Measurements from ENCODE around the gene PPP1R14C. TPM values are rescaled to one million over a fixed set of nuclear protein-coding genes. Genes with fewer than 3 reads are reported as not detected.

Gene PPP1R14C
- total and polyA plus RNA-seq, 10 of the 15 experiments (the other 5 are each of a cell fraction or from before 2014, with no cell fraction given): 0.07 to 1.6 (median 0.13) TPM; not detected in 4

DNA sequence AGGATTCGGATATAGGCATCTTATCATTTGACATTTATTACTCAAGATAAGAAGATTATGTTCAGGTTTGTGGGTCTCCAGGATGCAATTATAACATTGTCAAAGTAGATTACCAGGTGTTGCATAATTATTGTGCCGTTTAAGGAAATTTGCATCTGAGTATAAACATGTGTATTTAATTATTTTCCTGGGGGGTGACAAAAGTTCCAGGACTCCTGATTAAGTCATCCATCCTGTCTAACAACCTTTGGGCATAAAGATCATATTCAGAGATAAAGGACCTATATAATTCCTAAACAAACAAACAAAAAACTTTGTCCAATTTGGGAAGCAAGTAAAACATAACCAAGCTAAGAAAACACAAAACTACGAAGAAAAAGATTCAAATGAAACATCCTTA is 3.3 kb upstream of the PPP1R14C start (continued):
- TF ChIP-seq, protein P1, sequence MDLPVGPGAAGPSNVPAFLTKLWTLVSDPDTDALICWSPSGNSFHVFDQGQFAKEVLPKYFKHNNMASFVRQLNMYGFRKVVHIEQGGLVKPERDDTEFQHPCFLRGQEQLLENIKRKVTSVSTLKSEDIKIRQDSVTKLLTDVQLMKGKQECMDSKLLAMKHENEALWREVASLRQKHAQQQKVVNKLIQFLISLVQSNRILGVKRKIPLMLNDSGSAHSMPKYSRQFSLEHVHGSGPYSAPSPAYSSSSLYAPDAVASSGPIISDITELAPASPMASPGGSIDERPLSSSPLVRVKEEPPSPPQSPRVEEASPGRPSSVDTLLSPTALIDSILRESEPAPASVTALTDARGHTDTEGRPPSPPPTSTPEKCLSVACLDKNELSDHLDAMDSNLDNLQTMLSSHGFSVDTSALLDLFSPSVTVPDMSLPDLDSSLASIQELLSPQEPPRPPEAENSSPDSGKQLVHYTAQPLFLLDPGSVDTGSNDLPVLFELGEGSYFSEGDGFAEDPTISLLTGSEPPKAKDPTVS (IDR thresholded peaks at IDR 0.05; ENCODE audit: low read depth, low read length): no peak
- TF ChIP-seq BCL11A (IDR thresholded peaks at IDR 0.05; ENCODE audit: low read depth, low read length): no peak
- TF ChIP-seq ETV6 (conservative IDR thresholded peaks at IDR 0.05 in 1 of 2, IDR thresholded peaks at IDR 0.05 in 1 of 2; ENCODE audit: borderline replicate concordance in 1 of 2, low read depth in 1 of 2): no peak

DNA sequence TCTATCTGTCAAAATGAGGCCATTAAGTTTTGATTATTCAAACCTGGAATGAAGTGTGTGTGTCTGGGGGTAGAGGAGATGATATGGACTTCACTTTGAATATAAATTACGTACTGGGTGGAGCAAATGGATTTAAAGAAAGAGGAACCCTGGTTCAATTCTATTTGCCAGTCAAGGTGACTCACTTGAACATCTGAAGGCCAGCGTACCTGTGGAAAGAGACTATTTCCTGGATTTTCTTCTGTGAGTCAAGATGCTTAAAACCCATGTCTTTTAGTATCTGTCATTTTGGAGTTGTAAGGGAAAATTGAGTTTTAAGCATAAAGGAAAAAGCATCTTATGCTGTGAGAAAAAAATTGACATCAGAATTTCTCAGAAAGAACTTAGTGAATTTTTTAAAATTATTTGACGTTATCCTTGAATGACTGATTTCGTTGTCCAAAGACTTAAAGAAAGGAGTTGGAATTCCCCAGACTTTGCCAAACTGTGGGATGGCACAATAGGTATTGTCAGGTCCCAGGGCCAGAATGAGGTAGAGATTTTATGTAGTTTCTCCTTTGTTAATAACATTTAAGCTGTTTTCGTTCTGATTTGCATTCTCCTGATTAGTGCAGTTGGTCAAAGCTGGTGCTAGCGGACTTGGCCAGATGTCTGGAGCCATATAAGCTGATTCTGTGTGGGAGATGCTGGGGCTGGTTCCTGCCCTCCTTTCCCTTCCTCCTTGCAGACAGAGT is 2.4 kb upstream of the PPP1R14C start:
- Histone ChIP-seq H2AFZ (ENCODE audit: control insufficient read depth, low read depth, low read length) (no peak overlapping the region), H3K9ac (ENCODE audit: control insufficient read depth, insufficient read depth, low read length) (no peak overlapping the region), H3K27me3 (replicated peaks in 1 of 2; ENCODE audit: control insufficient read depth in 2 of 2, insufficient read depth in 2 of 2, low read length in 1 of 2) (peaks cover 4 to 17% of the 10 kb centered on the region in 2 experiments), H3K4me3 (no peak overlapping the region), H3K79me2 (ENCODE audit: control insufficient read depth, insufficient read depth, low read length) (no peaks in the 10 kb centered on the region), H4K20me1 (ENCODE audit: control insufficient read depth, insufficient read depth) (no peaks in the 10 kb centered on the region), H3K4me1 (ENCODE audit: control insufficient read depth, insufficient read depth, low read length) (no peaks in the 10 kb centered on the region), H3K4me2 (ENCODE audit: control insufficient read depth, insufficient read depth) (no peak overlapping the region), H3K36me3 (ENCODE audit: control insufficient read depth in 2 of 2, insufficient read depth in 2 of 2, low read length in 1 of 2) (no peaks in the 10 kb centered on the region), H3K27ac (ENCODE audit: control insufficient read depth, insufficient read depth) (no peak overlapping the region), H3K9me3 (replicated peaks; ENCODE audit: control insufficient read depth, insufficient read depth, low read length) (no peaks in the 10 kb centered on the region; the same call in 2 of the 3 replicates)
- ATAC-seq (no peak), DNase-seq (ENCODE audit: low read depth, low spot score) (no peak), FAIRE-seq (no peak)
- RAD21 ChIA-PET (ENCODE audit: unreplicated experiment): no interaction called here
- CTCF ChIA-PET: no interaction called here
- 38% methylated on average over 6 of the region's 6 CpGs for WGBS (ENCODE audit: insufficient coverage, insufficient replicate concordance, low lambda C conversion rate, missing lambda C conversion rate)
- SMC1A ChIA-PET (ENCODE audit: uncharacterized antibody, unreplicated experiment): no interaction called here
- POLR2A ChIA-PET: interaction anchor here (0.5 kb wide), 1 partner anchor 205 kb away, joined by 3 read pairs; no protein-coding TSS in a partner anchor
- in situ Hi-C loops (cut with MboI) (no loop called here), intact Hi-C loops (cut with micrococcal nuclease; ENCODE audit: unreplicated experiment) (loop anchor here (5.0 kb wide), 1 partner anchor 58 kb away; no protein-coding TSS in a partner anchor)
- BruUV-seq (replicated peaks): no TSS peak
- TF ChIP-seq, protein P2, sequence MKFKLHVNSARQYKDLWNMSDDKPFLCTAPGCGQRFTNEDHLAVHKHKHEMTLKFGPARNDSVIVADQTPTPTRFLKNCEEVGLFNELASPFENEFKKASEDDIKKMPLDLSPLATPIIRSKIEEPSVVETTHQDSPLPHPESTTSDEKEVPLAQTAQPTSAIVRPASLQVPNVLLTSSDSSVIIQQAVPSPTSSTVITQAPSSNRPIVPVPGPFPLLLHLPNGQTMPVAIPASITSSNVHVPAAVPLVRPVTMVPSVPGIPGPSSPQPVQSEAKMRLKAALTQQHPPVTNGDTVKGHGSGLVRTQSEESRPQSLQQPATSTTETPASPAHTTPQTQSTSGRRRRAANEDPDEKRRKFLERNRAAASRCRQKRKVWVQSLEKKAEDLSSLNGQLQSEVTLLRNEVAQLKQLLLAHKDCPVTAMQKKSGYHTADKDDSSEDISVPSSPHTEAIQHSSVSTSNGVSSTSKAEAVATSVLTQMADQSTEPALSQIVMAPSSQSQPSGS (IDR thresholded peaks at IDR 0.05; ENCODE audit: low read length): no peak
- no peak for TF ChIP-seq NRF1 (conservative IDR thresholded peaks at IDR 0.05; ENCODE audit: low read depth, low read length)
- TF ChIP-seq POU2F2 (IDR thresholded peaks at IDR 0.05; ENCODE audit: borderline replicate concordance, low read depth, low read length): no peak
- TF ChIP-seq SIN3A (IDR thresholded peaks at IDR 0.05; ENCODE audit: low read depth, low read length): no peak
- TF ChIP-seq CBX5 (IDR thresholded peaks at IDR 0.05; ENCODE audit: low read depth): no peak
- TF ChIP-seq RFX5 (IDR thresholded peaks at IDR 0.05; ENCODE audit: low read depth, low read length): no peak
- no peak for TF ChIP-seq GABPA (IDR thresholded peaks at IDR 0.05; ENCODE audit: low read depth)
- TF ChIP-seq EGR1 (IDR thresholded peaks at IDR 0.05; ENCODE audit: borderline replicate concordance in 1 of 2, low read depth in 2 of 2, low read length in 2 of 2): no peak
- TF ChIP-seq TARDBP (IDR thresholded peaks at IDR 0.05; ENCODE audit: borderline replicate concordance): no peak
- TF ChIP-seq, protein P3, sequence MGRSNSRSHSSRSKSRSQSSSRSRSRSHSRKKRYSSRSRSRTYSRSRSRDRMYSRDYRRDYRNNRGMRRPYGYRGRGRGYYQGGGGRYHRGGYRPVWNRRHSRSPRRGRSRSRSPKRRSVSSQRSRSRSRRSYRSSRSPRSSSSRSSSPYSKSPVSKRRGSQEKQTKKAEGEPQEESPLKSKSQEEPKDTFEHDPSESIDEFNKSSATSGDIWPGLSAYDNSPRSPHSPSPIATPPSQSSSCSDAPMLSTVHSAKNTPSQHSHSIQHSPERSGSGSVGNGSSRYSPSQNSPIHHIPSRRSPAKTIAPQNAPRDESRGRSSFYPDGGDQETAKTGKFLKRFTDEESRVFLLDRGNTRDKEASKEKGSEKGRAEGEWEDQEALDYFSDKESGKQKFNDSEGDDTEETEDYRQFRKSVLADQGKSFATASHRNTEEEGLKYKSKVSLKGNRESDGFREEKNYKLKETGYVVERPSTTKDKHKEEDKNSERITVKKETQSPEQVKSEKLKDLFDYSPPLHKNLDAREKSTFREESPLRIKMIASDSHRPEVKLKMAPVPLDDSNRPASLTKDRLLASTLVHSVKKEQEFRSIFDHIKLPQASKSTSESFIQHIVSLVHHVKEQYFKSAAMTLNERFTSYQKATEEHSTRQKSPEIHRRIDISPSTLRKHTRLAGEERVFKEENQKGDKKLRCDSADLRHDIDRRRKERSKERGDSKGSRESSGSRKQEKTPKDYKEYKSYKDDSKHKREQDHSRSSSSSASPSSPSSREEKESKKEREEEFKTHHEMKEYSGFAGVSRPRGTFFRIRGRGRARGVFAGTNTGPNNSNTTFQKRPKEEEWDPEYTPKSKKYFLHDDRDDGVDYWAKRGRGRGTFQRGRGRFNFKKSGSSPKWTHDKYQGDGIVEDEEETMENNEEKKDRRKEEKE (IDR thresholded peaks at IDR 0.05): no peak
- TF ChIP-seq SMC3 (IDR thresholded peaks at IDR 0.05; ENCODE audit: borderline replicate concordance, low read length): no peak
- TF ChIP-seq, protein P4, sequence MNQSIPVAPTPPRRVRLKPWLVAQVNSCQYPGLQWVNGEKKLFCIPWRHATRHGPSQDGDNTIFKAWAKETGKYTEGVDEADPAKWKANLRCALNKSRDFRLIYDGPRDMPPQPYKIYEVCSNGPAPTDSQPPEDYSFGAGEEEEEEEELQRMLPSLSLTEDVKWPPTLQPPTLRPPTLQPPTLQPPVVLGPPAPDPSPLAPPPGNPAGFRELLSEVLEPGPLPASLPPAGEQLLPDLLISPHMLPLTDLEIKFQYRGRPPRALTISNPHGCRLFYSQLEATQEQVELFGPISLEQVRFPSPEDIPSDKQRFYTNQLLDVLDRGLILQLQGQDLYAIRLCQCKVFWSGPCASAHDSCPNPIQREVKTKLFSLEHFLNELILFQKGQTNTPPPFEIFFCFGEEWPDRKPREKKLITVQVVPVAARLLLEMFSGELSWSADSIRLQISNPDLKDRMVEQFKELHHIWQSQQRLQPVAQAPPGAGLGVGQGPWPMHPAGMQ (IDR thresholded peaks at IDR 0.05; ENCODE audit: borderline replicate concordance): no peak

All from GM12878 (cell line).